ENCODE results near the gene SGMS1.

GRCh38 chr10:50595785-50596184 is 28.0 kb downstream of the SGMS1 start:
- TF ChIP-seq POLR2A (IDR thresholded peaks at IDR 0.05) = no peak
- TF ChIP-seq EP300 (IDR thresholded peaks at IDR 0.05) = no peak
